Kidney (tissue), 14 donors: ENCODE data around the gene MRPL33. TPM values are rescaled to one million over a fixed set of nuclear protein-coding genes. Genes with fewer than 3 reads are reported as not detected.
"Not testable (repeated sequence)": the region's sequence is repeated elsewhere in the genome, so short reads cannot be mapped to it uniquely, and the experiment has no call there.

Source experiments
- DNase-seq, 5 donors: peaks; one replicate each; pipeline ENCODE4 v3.0.0-alpha.2; 2013 to 2020
- FAIRE-seq: peaks from 2 replicates; lab custom pipeline; 2012; peaks lifted over from hg19 to GRCh38; lab: Jason Lieb, UNC
- H3K27ac ChIP-seq, 2 donors: one replicate each; pipeline ENCODE4 v1.7.0; 2013; ENCODE audit warnings: low read depth in 2 of 2, low read length in 2 of 2, inconsistent platforms in 1 of 2
- H3K27me3 ChIP-seq: one replicate; pipeline ENCODE4 v1.7.1; 2013; ENCODE audit warnings: low read length, inconsistent platforms; ENCODE audit not compliant: control insufficient read depth, insufficient read depth
- H3K36me3 ChIP-seq, 3 donors: one replicate each; pipeline versions ENCODE4 v1.7.0 to v1.7.1; 2013; ENCODE audit warnings: low read length in 3 of 3, control low read depth in 1 of 3, inconsistent platforms in 1 of 3; ENCODE audit not compliant: insufficient read depth in 3 of 3, control insufficient read depth in 2 of 3
- H3K4me1 ChIP-seq, 3 donors: one replicate each; pipeline versions ENCODE4 v1.7.0 to v1.7.1; 2013; ENCODE audit warnings: low read length in 3 of 3, inconsistent platforms in 1 of 3, low read depth in 1 of 3; ENCODE audit not compliant: control insufficient read depth in 2 of 3, insufficient read depth in 2 of 3
- H3K4me3 ChIP-seq, 3 donors: one replicate each; pipeline versions ENCODE4 v1.7.0 to v1.8.1; 2013; ENCODE audit warnings: low read length in 3 of 3, control low read depth in 1 of 3, inconsistent platforms in 1 of 3
- H3K9ac ChIP-seq, 3 donors: one replicate each; pipeline versions ENCODE4 v1.7.0 to v1.7.1; 2013; ENCODE audit warnings: low read length in 3 of 3, control low read depth in 1 of 3, inconsistent platforms in 1 of 3
- H3K9me3 ChIP-seq, 3 donors: one replicate each; pipeline versions ENCODE4 v1.7.0 to v1.7.1; 2013; ENCODE audit warnings: low read length in 3 of 3, control low read depth in 1 of 3, inconsistent platforms in 1 of 3; ENCODE audit not compliant: control insufficient read depth in 2 of 3, insufficient read depth in 1 of 3
- intact Hi-C: fragments of 100-400 bp; cut with DNase I; formaldehyde crosslinking; loops from one replicate; pipeline ENCODE4 v1.11.1; 2022
- polyA plus RNA-seq: library from polyadenylated mRNA; stranded (reverse); fragments of 350-450 nt; fragmentation: Illumina TruSeq; extraction: RNeasy Lipid Tissue Mini Kit (QIAGEN cat#74804); gene quantifications from one replicate; pipeline ENCODE4 v1.2.3, GENCODE V29; 2014; ENCODE audit warnings: low read depth, low replicate concordance; ENCODE audit not compliant: insufficient read depth
- total RNA-seq: library from RNA; stranded (reverse); fragmentation: NEBNext Ultra II Directional; extraction: Animal tissue kit (Norgen Biotek cat#: 25700); gene quantifications from one replicate; pipeline ENCODE4 v1.2.1, GENCODE V29; 2021
- TF ChIP-seq, protein P1 (sequence below): IDR thresholded peaks from 3 replicates; pipeline ENCODE4 v1.5.1; 2012; ENCODE audit warnings: mild to moderate bottlenecking, moderate library complexity, borderline replicate concordance; ENCODE audit not compliant: insufficient read depth; ENCODE audit errors: extremely low read depth
- donor health status: control.
- donor health status: control.
- donor health status: control.
- donor health status: control.
- donor health status: control.
- donor health status: DM: yes; HTN: yes; CAD: no.
- donor health status: Normal renal cell carcinoma (clear cell type).

Gene MRPL33
- total and polyA plus RNA-seq, 2 donors from 2014 or later = 107 to 312 TPM

DNA sequence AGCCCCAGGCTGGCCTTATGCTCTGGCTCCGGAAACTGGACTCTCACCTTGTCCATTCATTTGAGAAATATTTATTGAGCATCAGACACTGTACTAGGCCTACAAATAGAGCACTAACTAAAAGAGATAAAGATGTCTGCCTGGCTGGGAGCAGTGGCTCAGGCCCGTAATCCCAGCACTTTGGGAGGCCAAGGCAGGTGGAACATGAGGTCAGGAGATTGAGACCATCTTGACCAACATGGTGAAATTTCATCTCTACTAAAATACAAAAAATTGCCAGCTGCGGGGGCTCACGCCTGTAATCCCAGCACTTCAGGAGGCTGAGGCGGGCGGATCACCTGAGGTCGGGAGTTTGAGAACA lies 7.6 kb upstream of the MRPL33 start:
- no peak for FAIRE-seq
- intact Hi-C loops = no loop called here
- Histone ChIP-seq H3K27me3 (no peaks in the 10 kb centered on the region), H3K27ac (no peak overlapping the region), H3K4me1 (peaks cover 0 to 20% (median 6%) of the 10 kb centered on the region in 3 donors), H3K36me3 (no peaks in the 10 kb centered on the region), H3K4me3 (no peak overlapping the region), H3K9me3 (no peaks in the 10 kb centered on the region), H3K9ac (no peak overlapping the region)
- DNase-seq = no peak
- TF ChIP-seq, protein P1, sequence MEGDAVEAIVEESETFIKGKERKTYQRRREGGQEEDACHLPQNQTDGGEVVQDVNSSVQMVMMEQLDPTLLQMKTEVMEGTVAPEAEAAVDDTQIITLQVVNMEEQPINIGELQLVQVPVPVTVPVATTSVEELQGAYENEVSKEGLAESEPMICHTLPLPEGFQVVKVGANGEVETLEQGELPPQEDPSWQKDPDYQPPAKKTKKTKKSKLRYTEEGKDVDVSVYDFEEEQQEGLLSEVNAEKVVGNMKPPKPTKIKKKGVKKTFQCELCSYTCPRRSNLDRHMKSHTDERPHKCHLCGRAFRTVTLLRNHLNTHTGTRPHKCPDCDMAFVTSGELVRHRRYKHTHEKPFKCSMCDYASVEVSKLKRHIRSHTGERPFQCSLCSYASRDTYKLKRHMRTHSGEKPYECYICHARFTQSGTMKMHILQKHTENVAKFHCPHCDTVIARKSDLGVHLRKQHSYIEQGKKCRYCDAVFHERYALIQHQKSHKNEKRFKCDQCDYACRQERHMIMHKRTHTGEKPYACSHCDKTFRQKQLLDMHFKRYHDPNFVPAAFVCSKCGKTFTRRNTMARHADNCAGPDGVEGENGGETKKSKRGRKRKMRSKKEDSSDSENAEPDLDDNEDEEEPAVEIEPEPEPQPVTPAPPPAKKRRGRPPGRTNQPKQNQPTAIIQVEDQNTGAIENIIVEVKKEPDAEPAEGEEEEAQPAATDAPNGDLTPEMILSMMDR = no peak

DNA sequence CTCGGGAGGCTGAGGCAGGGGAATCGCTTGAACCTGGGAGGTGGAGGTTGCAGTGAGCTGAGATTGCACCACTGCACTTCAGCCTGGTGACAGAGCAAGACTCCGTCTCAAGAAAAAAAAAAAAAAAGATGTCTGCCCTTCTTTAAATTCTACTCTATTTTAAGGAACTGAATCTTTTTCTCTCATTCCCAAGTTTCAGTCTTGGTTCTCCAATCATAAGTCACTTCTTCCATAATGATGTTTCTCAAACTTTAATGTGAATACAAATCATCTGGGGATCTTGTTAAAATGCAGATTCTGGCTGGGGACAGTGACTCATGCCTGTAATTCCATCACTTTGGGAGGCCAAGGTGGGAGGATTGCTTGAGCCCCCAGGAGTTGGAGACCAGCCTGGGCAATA lies 7.0 kb upstream of the MRPL33 start:
- H3K27ac ChIP-seq = not testable (repeated sequence)

DNA sequence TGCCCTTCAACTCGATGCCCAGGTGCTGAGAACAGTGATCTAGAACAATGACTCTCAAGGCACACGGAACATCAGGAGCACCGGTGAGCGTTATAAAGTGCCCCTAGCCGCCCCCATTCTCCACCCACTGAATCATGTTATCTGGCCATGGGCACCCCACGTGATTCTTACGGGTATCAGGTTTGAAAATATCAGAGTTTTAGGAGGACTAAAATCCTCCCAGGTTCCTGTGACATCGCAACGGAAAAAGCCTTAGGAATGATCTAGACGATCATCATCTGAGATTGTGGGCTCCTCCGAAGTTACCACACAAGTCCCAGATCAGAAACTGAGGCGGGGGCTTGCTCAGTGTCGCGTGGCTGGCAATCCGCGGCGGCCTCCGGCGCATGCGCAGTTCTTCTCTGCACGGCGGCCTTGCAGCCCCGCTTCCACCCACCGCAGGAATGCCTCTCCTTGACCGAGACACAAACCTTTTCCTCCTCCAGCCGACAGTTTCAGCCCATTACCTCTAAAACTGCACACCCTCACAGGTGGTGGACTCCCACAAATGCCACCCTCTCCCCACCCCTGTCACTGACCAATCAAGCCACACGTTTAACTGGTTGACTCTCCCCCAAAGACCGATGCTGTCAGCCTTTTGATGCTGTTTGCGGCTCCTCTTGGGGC lies 5.8 kb upstream of the MRPL33 start:
- no peaks in the 10 kb centered on the region for H3K9me3 ChIP-seq
- peaks cover 0 to 20% (median 6%) of the 10 kb centered on the region in 3 donors for H3K4me1 ChIP-seq
- H3K27ac ChIP-seq = peak overlapping the region; percentile 75 to 83
- no peak for FAIRE-seq
- H3K9ac ChIP-seq = peak overlapping the region; percentile 15 to 70 (median 28)
- no peaks in the 10 kb centered on the region for H3K27me3 ChIP-seq
- intact Hi-C loops = no loop called here
- peak overlapping the region; percentile 44 to 61 (median 59) for H3K4me3 ChIP-seq
- peak; percentile 93 to 96 (median 96) for DNase-seq
- no peaks in the 10 kb centered on the region for H3K36me3 ChIP-seq
- TF ChIP-seq, protein P1 = no peak

More for the DNA sequence above, 7.0 kb upstream of the MRPL33 start:
- intact Hi-C loops, H3K9ac ChIP-seq, H3K36me3 ChIP-seq, FAIRE-seq, H3K4me3 ChIP-seq, DNase-seq, H3K27me3 ChIP-seq, H3K9me3 ChIP-seq: not testable (repeated sequence)
- peaks cover 0 to 20% (median 6%) of the 10 kb centered on the region in 3 donors for H3K4me1 ChIP-seq

- Histone ChIP-seq H3K27ac (peak overlapping the region; percentile 75 to 83), H3K4me1 (peaks cover 0 to 20% (median 6%) of the 10 kb centered on the region in 3 donors), H3K36me3 (no peaks in the 10 kb centered on the region), H3K4me3 (peak overlapping the region; percentile 44 to 61 (median 59)), H3K9ac (peak overlapping the region in 2 of 3 donors; percentile 28 to 70), H3K9me3 (no peaks in the 10 kb centered on the region), H3K27me3 (no peaks in the 10 kb centered on the region)
- intact Hi-C loops = no loop called here
- TF ChIP-seq, protein P1 = no peak
- FAIRE-seq = no peak
- DNase-seq = no peak
Observed at GRCh38 chr2:27766287-27766661, 5.2 kb upstream of the MRPL33 start.
